Iris pigment epithelial cell (primary cell): ENCODE measurements around the gene TPSG1.
"Not testable (repeated sequence)": the region's sequence is repeated elsewhere in the genome, so short reads cannot be mapped to it uniquely, and the experiment has no call there.

Experiments
- DNase-seq: peaks from one replicate; pipeline ENCODE4 v3.0.0-alpha.2; 2011; ENCODE audit warnings: low read depth

Gene TPSG1

DNA sequence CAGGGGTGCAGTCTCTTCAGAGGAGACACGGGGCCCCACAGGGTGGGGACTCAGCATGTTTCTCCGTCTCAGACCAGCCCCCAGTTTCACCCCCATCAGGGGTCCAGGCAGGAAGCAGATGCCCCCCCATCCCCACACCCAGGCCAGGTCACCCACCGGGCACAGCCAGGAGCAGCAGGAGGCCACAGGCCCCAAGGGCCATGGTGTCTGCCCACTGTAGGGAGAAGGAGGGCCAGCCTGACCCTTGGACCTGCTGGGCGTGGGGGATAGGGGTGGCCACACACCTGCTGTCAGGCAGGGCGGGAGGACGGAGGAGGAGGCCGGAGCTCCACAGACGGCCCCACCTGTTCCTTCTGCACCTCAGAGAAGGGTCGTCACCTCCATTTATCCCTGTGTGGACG is at the start of gene TPSG1:
TPSG1 (minus strand) TSS at position 218 of the 401 bp plus-strand sequence; CDS start at position 202, 16 bp downstream.
- DNase-seq: no peak

DNA sequence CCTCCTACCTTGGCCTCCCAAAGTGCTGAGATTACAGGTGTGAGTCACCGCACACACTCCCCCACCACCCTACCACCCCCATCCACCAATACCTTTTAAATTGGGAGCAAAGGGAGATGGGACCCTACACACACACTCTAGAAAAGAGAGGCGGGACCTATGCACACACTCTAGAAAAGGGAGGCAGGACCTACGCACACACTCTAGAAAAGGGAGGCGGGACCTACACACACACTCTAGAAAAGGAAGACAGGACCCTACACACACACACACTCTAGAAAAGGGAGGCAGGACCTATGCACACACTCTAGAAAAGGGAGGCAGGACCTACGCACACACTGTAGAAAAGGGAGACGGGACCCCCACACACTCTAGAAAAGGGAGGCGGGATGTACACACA is 49.7 kb upstream of the TPSG1 start:
- no peak for DNase-seq

DNA sequence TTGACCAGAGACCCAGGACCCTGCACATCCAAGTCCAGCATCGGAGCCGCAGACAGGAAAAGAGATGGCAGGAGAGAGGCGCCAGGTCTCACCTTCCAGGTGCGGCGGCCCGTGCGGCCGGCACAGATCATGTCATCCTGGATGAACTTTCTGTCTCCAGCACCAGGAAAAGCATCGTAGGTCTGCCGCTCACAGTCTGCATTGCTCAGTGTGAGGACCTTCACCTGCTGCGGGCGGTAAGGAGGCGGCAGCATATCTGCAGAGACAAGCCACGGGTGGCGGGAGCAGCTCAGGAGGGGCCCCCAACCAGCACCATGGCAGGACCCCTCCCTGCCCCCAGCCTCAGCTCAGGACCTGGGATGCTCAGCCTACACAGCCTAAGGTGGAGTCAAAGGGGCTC is 48.7 kb upstream of the TPSG1 start:
- no peak for DNase-seq

DNA sequence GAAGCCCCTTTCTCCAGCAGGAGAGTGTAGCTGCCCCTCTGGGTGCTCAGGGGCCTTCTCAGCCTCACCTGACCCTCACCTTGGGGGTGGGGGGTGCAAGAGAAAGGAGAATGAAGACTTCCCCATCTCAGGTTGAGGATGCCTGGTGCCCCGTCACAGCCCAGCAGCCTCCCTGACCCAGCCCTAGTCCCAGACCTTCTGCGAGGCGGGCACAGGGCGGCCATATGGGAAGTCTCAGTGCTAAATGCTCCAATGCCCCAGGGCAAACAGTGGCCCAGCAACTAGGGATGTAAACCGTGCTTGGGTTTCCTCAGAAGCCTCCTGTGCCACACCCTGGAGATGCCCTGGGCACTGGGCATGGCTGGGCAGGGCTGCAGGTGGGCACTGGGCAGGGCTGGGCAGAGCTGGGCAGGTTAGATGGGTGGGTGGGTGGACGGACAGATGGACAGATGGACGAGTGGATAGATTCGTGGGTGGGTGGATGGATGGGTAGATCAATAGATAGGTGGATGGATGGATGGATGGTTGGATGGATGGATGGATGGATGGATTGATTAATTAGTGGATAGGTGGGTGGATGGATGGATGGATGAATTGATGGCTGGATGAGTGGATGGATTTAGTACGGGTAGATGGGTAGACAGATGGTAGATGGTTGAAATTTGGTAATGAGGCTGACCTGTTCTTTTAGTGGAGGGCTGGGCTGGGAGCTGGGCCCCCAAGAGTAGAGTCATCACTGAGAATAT is 47.6 kb upstream of the TPSG1 start:
- DNase-seq: no peak

DNA sequence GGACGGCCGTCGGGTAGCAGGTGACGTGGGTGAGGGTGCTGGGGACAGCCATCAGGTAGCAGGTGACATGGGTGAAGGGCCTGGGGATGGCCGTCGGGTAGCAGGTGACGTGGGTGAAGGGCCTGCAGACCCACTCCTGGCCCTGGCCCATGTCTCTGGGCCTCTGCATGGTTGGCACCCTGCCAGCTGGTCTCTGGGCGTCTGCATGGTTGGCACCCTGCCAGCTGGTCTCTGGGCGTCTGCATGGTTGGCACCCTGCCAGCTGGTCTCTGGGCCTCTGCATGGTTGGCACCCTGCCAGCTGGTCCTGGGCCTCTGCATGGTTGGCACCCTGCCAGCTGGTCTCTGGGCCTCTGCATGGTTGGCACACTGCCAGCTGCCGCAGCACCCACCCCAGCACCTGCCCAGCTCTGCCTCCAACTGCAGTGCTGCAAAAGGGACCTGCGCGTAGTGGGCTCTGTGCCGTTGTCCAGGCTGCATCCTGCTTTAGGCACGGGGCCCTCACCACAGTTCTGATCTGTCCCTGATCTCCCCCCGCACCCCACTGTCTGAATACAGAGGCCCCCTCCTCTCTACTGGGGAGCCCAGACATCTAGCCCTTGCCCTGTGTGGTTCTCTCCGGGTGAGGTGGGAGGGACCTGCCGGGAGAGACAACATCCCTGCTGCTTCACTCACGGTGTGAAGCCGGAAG is 46.8 kb upstream of the TPSG1 start:
- DNase-seq: not testable (repeated sequence)

DNA sequence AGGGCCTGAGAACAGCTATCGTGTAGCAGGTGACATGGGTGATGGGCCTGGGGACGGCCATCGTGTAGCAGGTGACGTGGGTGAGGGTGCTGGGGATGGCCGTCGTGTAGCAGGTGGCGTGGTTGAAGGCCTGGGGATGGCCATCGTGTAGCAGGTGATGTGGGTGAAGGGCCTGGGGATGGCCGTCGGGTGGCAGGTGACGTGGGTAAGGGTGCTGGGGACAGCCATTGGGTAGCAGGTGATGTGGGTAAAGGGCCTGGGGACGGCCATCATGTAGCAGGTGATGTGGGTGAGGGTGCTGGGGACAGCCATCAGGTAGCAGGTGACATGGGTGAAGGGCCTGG is 46.3 kb upstream of the TPSG1 start:
- DNase-seq: no peak

DNA sequence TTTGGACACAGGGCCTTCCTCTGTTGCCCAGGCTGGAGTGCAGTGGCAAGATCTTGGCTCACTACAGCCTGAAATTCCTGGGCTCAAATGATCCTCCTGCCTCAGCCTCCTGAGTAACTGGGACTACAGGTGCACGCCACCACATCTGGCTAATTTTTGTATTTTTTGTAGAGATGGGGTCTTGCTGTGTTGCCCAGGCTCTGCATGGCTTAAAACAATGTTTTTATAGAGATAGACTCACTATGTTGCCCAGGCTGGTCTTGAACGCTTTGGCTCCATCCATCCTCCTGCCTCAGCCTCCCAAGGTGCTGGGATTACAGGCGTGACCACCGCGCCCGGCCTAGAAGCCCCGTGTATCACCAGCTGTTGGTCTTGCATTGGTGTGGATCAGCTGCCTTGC is 44.4 kb upstream of the TPSG1 start:
- not testable (repeated sequence) for DNase-seq

DNA sequence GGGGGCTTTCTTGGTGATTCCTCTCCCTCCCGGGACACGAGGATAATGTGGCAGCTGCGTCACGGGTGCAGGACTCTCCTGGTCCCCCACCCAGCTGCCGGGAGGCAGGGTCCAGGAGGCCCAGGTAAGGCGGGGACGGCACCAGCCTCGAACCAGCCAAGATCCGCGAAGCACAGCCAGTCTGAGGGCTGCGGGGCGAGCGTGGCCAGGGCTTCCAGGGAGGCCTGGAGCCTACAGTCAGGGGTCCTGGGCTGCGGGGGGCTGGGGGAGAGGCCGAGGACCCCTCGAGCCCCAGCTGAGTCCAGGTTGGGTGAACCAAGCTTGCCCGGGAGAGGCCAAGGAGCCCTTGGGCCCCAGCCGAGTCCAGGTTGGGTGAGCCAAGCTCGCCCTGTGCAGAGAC is 40.8 kb upstream of the TPSG1 start:
- no peak for DNase-seq

DNA sequence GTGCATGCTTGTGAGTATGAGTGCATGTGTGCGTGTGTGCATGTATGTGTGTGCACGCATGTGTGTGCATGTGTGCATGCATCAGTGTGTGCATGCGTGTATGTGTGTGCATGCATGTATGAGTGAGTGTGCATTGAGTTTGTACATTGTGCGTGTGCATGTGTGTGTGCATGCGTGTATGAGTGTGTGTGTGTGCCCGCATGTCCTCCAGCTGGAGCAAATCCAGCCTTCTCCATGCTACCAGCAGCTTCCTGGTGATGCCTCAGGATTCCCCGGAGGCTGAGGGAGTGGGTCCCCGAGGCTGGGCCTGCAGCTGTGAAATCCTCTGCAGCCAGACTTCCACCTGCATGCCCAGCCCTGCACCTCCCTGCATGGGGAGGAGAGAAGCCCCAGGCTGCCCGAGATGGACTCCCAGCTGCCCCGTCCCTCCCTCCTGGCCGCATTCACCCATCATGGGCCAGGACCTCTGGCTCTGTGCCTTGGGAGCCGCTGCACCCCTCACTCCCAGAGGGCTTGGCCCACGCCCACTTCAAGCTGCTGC is 40.1 kb upstream of the TPSG1 start:
- no peak for DNase-seq

DNA sequence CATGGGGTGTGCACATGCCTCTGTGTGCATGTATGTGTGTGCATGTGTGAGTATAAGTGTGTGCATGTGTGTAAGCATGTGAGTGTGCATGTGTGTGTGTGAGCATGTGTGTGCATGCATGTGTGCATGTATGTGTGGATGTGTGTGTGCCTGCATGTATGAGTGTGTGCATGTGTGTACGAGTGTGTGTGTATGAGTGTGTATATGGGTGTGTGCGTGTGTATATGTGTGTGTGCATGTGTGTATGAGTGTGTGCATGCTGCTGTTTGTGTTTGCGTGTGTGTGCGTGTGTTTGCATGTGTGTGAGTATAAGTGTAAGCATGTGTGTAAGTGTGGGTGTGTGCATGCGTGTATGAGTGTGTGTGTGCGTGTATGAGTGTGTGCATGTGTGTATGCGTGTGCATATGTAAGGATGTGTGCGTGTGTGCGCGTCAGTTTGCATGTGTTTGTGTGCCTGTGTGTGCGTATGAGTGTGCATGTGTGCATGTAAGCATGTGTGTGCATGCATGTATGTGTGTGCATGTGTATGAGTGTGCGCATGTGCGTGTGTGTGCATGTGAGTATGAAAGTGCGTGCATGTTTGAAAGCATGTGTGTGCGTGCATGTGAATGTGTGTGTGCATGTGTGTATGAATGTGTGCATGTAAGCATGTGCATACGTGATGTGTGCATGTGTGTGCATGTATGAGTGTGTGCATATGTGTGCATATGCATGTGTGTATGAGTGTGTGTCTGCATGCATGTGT is 39.4 kb upstream of the TPSG1 start:
- DNase-seq: no peak

DNA sequence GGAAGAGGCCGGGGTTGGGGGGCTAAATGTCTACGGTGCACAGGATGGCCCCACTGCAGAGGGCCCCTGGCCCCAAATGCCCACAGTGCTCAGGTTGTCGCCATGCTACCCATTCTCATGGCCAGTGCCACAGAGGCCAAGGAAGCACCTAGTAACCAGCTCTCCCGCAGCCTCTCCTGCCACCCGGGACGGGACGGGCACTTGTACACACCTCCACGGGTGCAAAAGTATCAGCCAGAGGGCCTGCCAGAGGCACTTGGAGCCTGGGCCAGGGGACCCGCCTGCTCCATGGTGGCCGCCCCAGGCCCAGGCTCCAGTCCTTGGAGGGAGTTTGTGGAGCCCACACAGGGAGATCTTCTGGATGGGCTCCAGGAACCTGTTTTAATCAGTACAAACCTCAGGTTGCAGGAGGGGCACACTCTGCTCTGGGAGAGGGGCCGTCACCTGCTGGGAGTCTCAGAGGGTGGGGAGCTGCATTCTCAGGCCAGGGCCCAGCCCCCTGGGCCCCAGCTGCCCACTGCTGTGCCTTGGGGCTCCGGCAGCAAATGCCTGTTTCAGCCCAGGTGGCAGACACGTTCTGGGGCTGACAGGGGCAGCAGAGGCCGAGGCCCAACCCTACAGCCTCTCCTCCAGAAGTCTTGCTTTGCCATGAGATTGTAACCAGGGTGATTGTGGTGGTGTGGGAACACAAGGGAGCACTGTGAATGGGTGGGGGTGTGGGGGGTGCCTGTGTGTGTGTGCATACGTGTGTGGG is 38.7 kb upstream of the TPSG1 start:
- DNase-seq: no peak

DNA sequence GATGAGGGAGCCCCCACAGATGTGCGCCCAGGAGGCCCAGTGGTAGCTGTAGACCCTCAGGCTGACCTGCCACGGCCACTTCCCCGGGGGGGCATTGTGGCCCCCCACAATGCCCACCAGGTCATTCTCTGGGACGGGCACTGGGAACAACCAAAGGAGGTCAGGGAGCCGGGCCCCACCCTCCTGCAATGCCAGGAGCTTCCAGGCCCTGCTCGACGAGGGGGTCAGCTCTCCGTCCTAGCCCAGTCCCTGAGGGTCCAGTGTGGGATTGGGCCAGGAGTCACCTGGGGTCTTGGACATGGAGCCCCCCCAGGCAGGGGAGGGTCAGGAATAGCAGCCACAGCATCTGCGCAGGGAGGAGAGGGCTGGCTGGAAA is 37.8 kb upstream of the TPSG1 start:
- no peak for DNase-seq

DNA sequence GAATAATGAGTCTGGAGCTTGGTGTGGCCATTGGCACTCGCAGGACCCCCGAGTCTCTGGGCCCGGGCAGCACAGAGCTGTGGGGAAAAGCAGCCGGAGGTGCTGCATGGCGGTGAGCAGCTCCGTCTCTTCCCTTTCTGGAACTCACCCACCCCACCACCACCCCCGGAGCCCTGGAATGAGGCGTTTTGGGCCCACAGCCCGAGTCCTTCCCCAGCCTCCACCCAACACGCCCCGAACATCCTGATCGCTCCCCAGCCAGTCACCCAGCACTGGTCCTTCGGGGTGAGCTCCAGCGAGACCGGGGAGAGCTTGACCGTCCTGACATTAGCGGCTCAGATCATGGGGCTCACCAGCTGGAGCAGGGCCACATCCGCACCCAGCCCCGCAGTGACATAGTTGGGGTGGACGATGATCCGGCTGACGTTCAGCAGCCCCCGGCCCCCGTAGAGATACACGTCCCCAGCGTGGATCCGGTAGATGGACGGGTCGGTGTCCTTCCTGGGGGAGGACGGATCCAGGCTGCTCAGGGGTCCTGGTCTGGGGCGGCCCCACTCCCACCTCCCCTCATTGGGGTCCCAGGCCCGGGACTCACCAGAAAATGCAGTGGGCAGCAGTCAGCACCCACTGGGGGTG is 37.3 kb upstream of the TPSG1 start:
- no peak for DNase-seq

DNA sequence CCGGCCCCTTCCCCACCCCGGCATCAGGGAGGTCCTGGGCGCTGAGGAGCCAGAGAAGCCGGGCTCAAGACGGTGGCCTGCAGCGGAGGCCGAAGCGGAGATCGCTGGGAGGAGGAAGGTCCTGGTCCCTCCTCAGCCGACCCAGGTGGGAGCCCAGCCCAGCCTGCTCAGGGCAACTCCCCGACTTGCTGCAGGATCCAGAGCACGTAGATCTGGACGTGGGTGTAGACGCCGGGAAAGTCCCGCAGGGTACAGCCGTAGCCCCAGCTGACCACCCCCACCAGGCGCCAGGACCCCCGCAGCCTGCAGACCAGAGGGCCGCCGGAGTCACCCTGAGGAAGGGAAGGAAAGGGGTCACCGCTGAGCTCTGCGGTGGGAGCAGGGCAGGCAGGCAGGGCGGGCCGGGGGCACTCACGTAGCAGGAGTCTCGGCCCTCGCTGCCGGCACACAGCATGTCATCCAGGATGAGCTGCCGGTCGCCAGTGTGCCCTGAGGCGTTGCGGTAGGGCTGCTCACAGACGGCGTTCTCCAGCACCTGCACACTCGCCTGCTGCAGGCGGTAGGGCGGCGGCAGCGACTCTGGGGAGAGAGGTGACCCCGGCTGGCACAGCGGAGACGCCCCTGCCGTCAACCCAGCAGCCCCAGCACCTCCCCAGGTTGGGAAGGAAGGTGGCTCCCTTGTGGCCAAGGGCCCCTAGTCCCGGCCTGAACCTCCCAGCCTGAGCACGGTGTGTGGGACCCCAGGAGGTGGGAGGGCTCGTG is 36.2 kb upstream of the TPSG1 start:
- no peak for DNase-seq

DNA sequence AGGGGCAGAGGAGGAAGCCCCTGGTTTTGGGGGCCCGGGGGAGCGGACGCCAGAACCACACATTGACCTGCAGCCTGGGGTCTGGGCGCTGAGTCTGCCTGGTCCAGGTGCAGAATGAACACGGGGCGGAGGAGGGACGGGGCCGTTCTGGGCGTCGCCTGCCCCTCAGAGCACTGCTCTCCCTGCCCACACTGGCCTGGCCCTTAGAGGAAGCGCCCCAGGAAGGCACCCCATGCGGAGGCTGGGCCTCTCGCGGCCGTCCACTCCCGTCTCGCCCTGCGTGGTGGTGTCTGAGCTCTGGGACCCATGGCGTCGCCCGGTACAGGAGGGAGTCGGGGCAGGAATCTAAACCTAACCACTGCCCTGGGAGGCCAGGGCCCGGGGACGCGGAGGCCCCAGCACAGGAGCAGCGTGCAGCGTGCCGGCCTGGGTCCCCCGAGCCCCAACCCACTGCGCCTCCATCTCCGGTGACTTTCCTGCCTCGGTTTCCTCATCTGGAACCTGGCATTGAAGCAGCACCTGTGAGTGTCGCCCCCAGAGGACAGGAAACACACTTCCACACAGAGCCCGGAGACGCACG is 35.1 kb upstream of the TPSG1 start:
- DNase-seq: no peak

DNA sequence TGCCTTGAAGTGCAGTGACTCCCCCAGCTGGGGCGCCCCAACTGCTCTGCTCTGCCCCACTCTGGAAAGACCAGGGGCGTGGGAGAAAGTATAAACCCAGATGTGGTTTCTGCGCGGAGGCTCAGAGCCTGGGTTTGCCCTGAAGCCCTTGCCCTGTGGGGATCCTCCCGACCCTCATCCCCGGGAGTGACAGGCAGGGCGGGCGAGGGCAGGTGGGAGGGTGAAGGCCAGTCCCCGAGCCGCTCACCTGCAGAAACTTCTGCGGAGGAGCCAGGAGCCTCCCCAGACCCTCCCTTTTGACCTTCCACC is 34.6 kb upstream of the TPSG1 start:
- no peak for DNase-seq

DNA sequence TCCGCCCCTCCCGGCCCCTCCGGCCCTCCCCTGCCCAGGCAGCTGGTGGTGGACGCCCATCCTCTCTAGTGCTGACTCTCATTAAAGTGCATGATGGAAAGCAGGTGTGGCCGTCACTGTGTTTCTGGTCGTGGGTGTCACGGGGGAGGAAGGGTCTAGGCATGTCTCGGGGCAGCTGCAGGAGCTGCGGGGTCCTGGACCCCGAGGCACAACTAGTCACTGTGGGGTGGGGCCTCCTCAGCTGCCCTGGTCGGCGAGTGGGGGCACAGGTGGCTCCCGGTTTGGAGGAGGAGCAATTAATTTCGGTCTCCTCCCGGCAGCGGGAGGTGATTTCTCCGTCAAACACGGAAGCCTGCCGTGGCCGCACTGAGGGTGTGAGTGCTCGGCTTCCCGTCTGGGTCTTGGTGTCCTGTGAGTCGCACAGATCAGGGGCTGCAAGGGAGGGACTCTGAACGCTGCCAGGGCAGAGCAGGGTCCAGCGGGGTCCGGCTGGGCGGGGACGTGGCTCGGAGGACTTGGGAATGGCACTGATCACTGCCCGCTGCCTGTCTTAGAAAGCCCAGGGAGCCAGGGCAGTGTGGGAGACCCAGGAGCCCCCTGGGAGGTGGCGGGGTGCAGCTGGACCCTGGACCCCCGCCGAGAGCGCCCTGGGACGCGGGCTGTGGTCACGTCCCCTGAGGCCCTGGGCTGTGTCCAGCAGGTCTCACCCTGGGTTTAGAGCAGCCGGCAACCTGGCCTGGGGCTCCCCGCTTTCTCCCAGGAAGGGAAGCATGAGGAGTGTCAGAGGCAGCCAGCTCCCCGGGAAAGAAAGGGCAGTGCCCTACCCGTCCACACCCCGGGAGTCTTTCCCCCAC is 34.1 kb upstream of the TPSG1 start:
- no peak for DNase-seq

DNA sequence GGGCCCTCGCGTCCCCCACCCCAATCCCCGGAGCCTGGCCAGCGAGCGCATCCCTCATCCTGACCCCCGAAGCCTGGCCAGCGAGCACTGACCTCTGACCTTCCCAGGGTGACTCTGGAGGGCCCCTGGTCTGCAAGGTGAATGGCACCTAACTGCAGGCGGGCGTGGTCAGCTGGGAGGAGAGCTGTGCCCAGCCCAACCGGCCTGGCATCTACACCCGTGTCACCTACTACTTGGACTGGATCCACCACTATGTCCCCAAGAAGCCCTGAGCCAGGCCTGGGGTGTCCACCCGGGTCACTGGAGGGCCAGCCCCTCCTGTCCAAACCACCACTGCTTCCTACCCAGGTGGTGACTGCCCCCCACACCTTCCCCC is 33.1 kb upstream of the TPSG1 start:
- DNase-seq: no peak

DNA sequence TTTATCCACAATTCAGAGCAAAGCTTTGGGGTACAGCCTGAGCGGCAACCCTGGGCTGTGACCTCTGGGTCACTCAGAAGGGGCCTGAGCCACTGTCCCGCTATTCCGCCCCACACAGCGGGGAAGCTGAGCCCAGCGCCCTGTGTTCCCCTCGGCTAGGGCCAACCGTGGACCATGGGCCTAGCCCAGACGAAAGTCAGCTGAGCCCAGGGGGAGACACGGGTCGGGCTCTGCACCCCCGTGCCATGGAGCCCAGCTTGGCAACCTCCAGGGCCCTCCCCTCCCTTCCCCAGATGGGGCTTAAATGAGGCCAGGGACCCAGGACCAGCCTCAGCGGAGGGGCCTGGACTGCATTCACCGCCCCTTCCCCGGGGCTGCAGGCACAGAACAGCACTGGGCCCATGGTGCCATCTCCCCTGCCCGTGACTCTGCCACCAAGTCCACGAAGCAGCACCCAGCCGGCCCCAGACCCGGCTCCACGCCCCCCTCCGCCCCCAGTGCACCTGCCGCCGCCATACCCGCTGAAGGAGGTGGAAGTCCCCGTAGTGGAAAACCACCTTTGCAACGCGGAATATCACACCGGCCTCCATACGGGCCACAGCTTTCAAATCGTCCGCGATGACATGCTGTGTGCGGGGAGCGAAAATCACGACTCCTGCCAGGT is 32.6 kb upstream of the TPSG1 start:
- DNase-seq: no peak
